CD4-positive, alpha-beta T cell (primary cell): ENCODE measurements around the gene PKNOX2. TPM values are rescaled to one million over a fixed set of nuclear protein-coding genes. Genes with fewer than 3 reads are reported as not detected.

Source experiments
- ATAC-seq: fragments of 200-7000 bp; cut with Tn5 transposase; one replicate; pipeline ENCODE4 v1.10.0; 2022; ENCODE audit warnings: mild to moderate bottlenecking; ENCODE audit not compliant: poor library complexity
- CTCF ChIA-PET: fragments of 350-600 bp; sonication (Branson Sonifier 250); formaldehyde crosslinking; loops from one replicate; lab custom pipeline; 2021; ENCODE audit warnings: antibody characterized with exemption, inconsistent platforms; lab: Charles Lee
- POLR2A ChIA-PET: fragments of 350-600 bp; sonication (Branson Sonifier 250); formaldehyde crosslinking; loops from one replicate; lab custom pipeline; 2021; ENCODE audit warnings: antibody characterized with exemption, inconsistent platforms; lab: Charles Lee
- DNase-seq, 14 experiments: peaks; one replicate each; pipeline ENCODE4 v3.0.0-alpha.2; 2013 to 2020; ENCODE audit warnings: mixed read lengths in 2 of 14
- H3K27ac ChIP-seq, 2 donors: one replicate each; pipeline versions ENCODE4 v1.5.1 to v1.7.0; 2013; ENCODE audit warnings: low read length in 2 of 2, low read depth in 1 of 2, mild to moderate bottlenecking in 1 of 2
- H3K27me3 ChIP-seq, 2 experiments: 1 replicate in 1 of 2; 2 replicates in 1 of 2; pipeline versions ENCODE4 v1.6.1 to v1.7.0; 2013; ENCODE audit warnings: low read length in 2 of 2, control low read depth in 1 of 2, mild to moderate bottlenecking in 1 of 2, moderate library complexity in 1 of 2; ENCODE audit not compliant: insufficient read depth in 2 of 2, control insufficient read depth in 1 of 2
- H3K36me3 ChIP-seq: one replicate; pipeline ENCODE4 v1.6.1; 2013; ENCODE audit warnings: low read length, control low read depth; ENCODE audit not compliant: insufficient read depth
- H3K4me1 ChIP-seq: one replicate; pipeline ENCODE4 v1.6.1; 2013; ENCODE audit warnings: low read length, control low read depth; ENCODE audit not compliant: insufficient read depth
- H3K4me3 ChIP-seq: one replicate; pipeline ENCODE4 v1.5.1; 2013; ENCODE audit warnings: mild to moderate bottlenecking, low read length, moderate library complexity
- H3K9me3 ChIP-seq, 2 experiments: 1 replicate in 1 of 2; 2 replicates in 1 of 2; pipeline versions ENCODE4 v1.6.1 to v1.7.0; 2013; ENCODE audit warnings: low read length in 2 of 2, mild to moderate bottlenecking in 2 of 2, control low read depth in 1 of 2, moderate library complexity in 1 of 2; ENCODE audit not compliant: control insufficient read depth in 1 of 2, insufficient read depth in 1 of 2
- H3K27ac Mint-ChIP-seq: one replicate; pipeline ENCODE4 v1.8.0; 2020; ENCODE audit warnings: mixed read lengths
- H3K27me3 Mint-ChIP-seq: one replicate; pipeline ENCODE4 v1.8.0; 2021; ENCODE audit warnings: mixed read lengths
- H3K36me3 Mint-ChIP-seq: one replicate; pipeline ENCODE4 v1.8.0; 2021; ENCODE audit warnings: low read depth, mixed read lengths
- H3K4me1 Mint-ChIP-seq: one replicate; pipeline ENCODE4 v1.8.0; 2021; ENCODE audit warnings: low read depth, mixed read lengths
- H3K4me3 Mint-ChIP-seq: one replicate; pipeline ENCODE4 v1.8.0; 2020; ENCODE audit warnings: mild to moderate bottlenecking, mixed read lengths
- H3K9me3 Mint-ChIP-seq: one replicate; pipeline ENCODE4 v1.8.0; 2020; ENCODE audit warnings: mixed read lengths
- CTCF ChIP-seq: fragments of 200-600 bp; IDR thresholded peaks from one replicate; pipeline ENCODE4 v1.8.0; 2022; ENCODE audit warnings: antibody characterized with exemption, mild to moderate bottlenecking
- intact Hi-C, 2 experiments: fragments of 100-400 bp; cut with DNase I in 1 of 2; cut with micrococcal nuclease in 1 of 2; formaldehyde crosslinking; loops; one replicate each; pipeline versions ENCODE4 v1.15.1 to v1.9.0; 2023 to 2025; cut with DNase I, micrococcal nuclease
- total RNA-seq, 174 experiments: library from RNA in 2 of 174; stranded (reverse) in 2 of 174; gene quantifications; one replicate each; pipeline ENCODE4 v1.2.3 and lab custom pipeline; 2021 to 2026

PKNOX2 gene
- total RNA-seq, 2 experiments from 2014 or later, result not detected

GRCh38 chr11:125297346-125297915, 132.9 kb downstream of the PKNOX2 start:
- DNase-seq (no peak), ATAC-seq (no peak)
- peaks cover 33% of the 10 kb centered on the region for H3K27me3 Mint-ChIP-seq
- H3K4me3 Mint-ChIP-seq, result no peak overlapping the region
- no peaks in the 10 kb centered on the region for H3K9me3 Mint-ChIP-seq
- no peaks in the 10 kb centered on the region for H3K36me3 Mint-ChIP-seq
- Histone ChIP-seq H3K4me1 (no peaks in the 10 kb centered on the region), H3K36me3 (no peaks in the 10 kb centered on the region), H3K4me3 (no peak overlapping the region), H3K27ac (no peak overlapping the region), H3K9me3 (no peaks in the 10 kb centered on the region), H3K27me3 (no peaks in the 10 kb centered on the region)
- CTCF ChIA-PET, result no interaction called here
- no peak overlapping the region for H3K27ac Mint-ChIP-seq
- intact Hi-C loops, result no loop called here
- POLR2A ChIA-PET, result no interaction called here
- no peak for TF ChIP-seq CTCF
- H3K4me1 Mint-ChIP-seq, result no peaks in the 10 kb centered on the region

- Mint-ChIP-seq H3K27me3 (peaks cover 20% of the 10 kb centered on the region), H3K4me1 (no peaks in the 10 kb centered on the region), H3K36me3 (no peaks in the 10 kb centered on the region), H3K9me3 (no peaks in the 10 kb centered on the region), H3K4me3 (no peak overlapping the region), H3K27ac (no peak overlapping the region)
- TF ChIP-seq CTCF, result no peak
- H3K36me3 ChIP-seq, result no peaks in the 10 kb centered on the region
- no peak overlapping the region for H3K27ac ChIP-seq
- H3K4me3 ChIP-seq, result no peak overlapping the region
- ChIA-PET POLR2A (no interaction called here), CTCF (no interaction called here)
- no peak for ATAC-seq
- no peaks in the 10 kb centered on the region for H3K4me1 ChIP-seq
- H3K9me3 ChIP-seq, result no peaks in the 10 kb centered on the region
- intact Hi-C loops, result no loop called here
- H3K27me3 ChIP-seq, result peaks cover 0 to 2% of the 10 kb centered on the region in 2 experiments
- no peak for DNase-seq
These were observed 134.6 kb downstream of the PKNOX2 start for GRCh38 chr11:125299061-125299615.

GRCh38 chr11:125299821-125300220, 135.3 kb downstream of the PKNOX2 start:
- Histone ChIP-seq H3K9me3 (no peaks in the 10 kb centered on the region), H3K4me3 (no peak overlapping the region), H3K27me3 (peaks cover 0 to 2% of the 10 kb centered on the region in 2 experiments), H3K4me1 (no peaks in the 10 kb centered on the region), H3K27ac (no peak overlapping the region), H3K36me3 (no peaks in the 10 kb centered on the region)
- CTCF ChIA-PET, result no interaction called here
- no peak for TF ChIP-seq CTCF
- Mint-ChIP-seq H3K9me3 (no peaks in the 10 kb centered on the region), H3K36me3 (no peaks in the 10 kb centered on the region), H3K4me3 (no peak overlapping the region), H3K27ac (no peak overlapping the region), H3K27me3 (peaks cover 13% of the 10 kb centered on the region), H3K4me1 (no peaks in the 10 kb centered on the region)
- POLR2A ChIA-PET, result no interaction called here
- intact Hi-C loops, result no loop called here
- DNase-seq, result no peak
- no peak for ATAC-seq
